HepG2 (cell line): ENCODE results near the gene CDC42SE2. TPM values are rescaled to one million over a fixed set of nuclear protein-coding genes. Genes with fewer than 3 reads are reported as not detected.

Experiments
- ATAC-seq: fragments of 200-7000 bp; cut with Tn5 transposase; 3 replicates; pipeline ENCODE4 v1.9.1; 2020; ENCODE audit warnings: mild to moderate bottlenecking, moderate library complexity
- BruUV-seq: library from RNA; stranded (reverse); fragments of 400-500 nt; replicated peaks from 2 replicates; lab custom pipeline; 2021; lab: Mats Ljungman, UMichigan
- CTCF ChIA-PET: fragments of 300-600 bp; formaldehyde crosslinking; extraction: SDS; loops from one replicate; lab custom pipeline; 2021; ENCODE audit warnings: low total read pairs, inconsistent platforms, low intra/inter-chr PET ratio; lab: Yijun Ruan, JAX
- POLR2A ChIA-PET: fragments of 350-600 bp; sonication (Branson Sonifier 250); formaldehyde crosslinking; loops from one replicate; lab custom pipeline; 2020; ENCODE audit warnings: antibody characterized with exemption, inconsistent platforms; lab: Yijun Ruan, JAX
- DNase-seq: peaks from one replicate; pipeline ENCODE4 v3.0.0-alpha.2; 2015; ENCODE audit warnings: low spot score
- FAIRE-seq: peaks from 3 replicates; lab custom pipeline; 2011; peaks lifted over from hg19 to GRCh38; lab: Jason Lieb, UNC
- H2AFZ ChIP-seq: one replicate; pipeline ENCODE4 v1.6.1; 2011; ENCODE audit warnings: low read length, inconsistent platforms
- H3K27ac ChIP-seq: fragments of 300-600 bp; 3 replicates; pipeline ENCODE4 v1.8.0; 2011; ENCODE audit warnings: mixed run types, mild to moderate bottlenecking, mixed read lengths, low read length, inconsistent platforms; ENCODE audit not compliant: insufficient read depth; ENCODE audit errors: extremely low read length
- H3K27me3 ChIP-seq, 2 experiments: fragments of 200-600 bp in 1 of 2; 2 replicates in 1 of 2; 3 replicates in 1 of 2; pipeline versions ENCODE4 v1.6.0 to v1.8.0; 2011; ENCODE audit warnings: low read length in 2 of 2, mild to moderate bottlenecking in 2 of 2, moderate library complexity in 2 of 2, inconsistent platforms in 1 of 2; ENCODE audit not compliant: insufficient read depth in 2 of 2, control insufficient read depth in 1 of 2
- H3K36me3 ChIP-seq, 2 experiments: fragments of 200-600 bp in 1 of 2; replicated peaks in 1 of 2; 2 replicates in 1 of 2; 3 replicates in 1 of 2; pipeline versions ENCODE4 v1.5.1 to v1.8.0; 2011; ENCODE audit warnings: low read length in 2 of 2, inconsistent platforms in 1 of 2; ENCODE audit not compliant: insufficient read depth in 2 of 2, control insufficient read depth in 1 of 2
- H3K4me1 ChIP-seq: 2 replicates; pipeline ENCODE4 v1.5.1; 2012; ENCODE audit warnings: low read length, inconsistent platforms; ENCODE audit not compliant: insufficient read depth
- H3K4me2 ChIP-seq: 2 replicates; pipeline ENCODE4 v1.6.0; 2011; ENCODE audit warnings: low read depth, low read length, inconsistent platforms
- H3K4me3 ChIP-seq, 3 experiments: fragments of 200-600 bp in 1 of 3; sonication (generic), shearing (Covaris generic) in 1 of 3; replicated peaks in 1 of 3; 2 replicates each; pipeline ENCODE4 v1.5.1; 2011 to 2016; ENCODE audit warnings: low read length in 3 of 3, inconsistent platforms in 2 of 3, low read depth in 2 of 3, mild to moderate bottlenecking in 2 of 3, control low read depth in 1 of 3, mixed read lengths in 1 of 3; ENCODE audit not compliant: insufficient read depth in 1 of 3
- H3K79me2 ChIP-seq: one replicate; pipeline ENCODE4 v1.6.1; 2011; ENCODE audit warnings: low read length, inconsistent platforms; ENCODE audit not compliant: insufficient read depth
- H3K9ac ChIP-seq: 2 replicates; pipeline ENCODE4 v1.6.0; 2011; ENCODE audit warnings: mild to moderate bottlenecking, low read depth, low read length, inconsistent platforms; ENCODE audit not compliant: insufficient read depth
- H3K9me3 ChIP-seq: 2 replicates; pipeline ENCODE4 v1.5.1; 2012; ENCODE audit warnings: mild to moderate bottlenecking, low read length
- H4K20me1 ChIP-seq: 2 replicates; pipeline ENCODE4 v1.6.0; 2011; ENCODE audit warnings: inconsistent platforms, mild to moderate bottlenecking, low read length, moderate library complexity; ENCODE audit not compliant: insufficient read depth
- HMGA1 ChIP-seq: sonication (generic); formaldehyde crosslinking; conservative IDR thresholded peaks from 2 replicates; pipeline ENCODE4 v1.4.0; 2020; ENCODE audit warnings: missing genetic modification reagents
- NCOA1 ChIP-seq: sonication (generic); formaldehyde crosslinking; IDR thresholded peaks from 2 replicates; pipeline ENCODE4 v1.9.0; 2021; ENCODE audit warnings: missing genetic modification reagents
- NCOA5 ChIP-seq: sonication (generic); formaldehyde crosslinking; IDR thresholded peaks from 2 replicates; pipeline ENCODE4 v1.4.0; 2020; ENCODE audit warnings: missing genetic modification reagents
- TBL1XR1 ChIP-seq: fragments of 150-350 bp; IDR thresholded peaks from 2 replicates; pipeline ENCODE4 v1.6.1; 2014; ENCODE audit warnings: borderline replicate concordance, low read length; ENCODE audit not compliant: partially characterized antibody
- TEAD2 ChIP-seq: sonication (generic); formaldehyde crosslinking; IDR thresholded peaks from 2 replicates; pipeline ENCODE4 v1.9.0; 2021; ENCODE audit warnings: missing genetic modification reagents
- TEAD3 ChIP-seq: optimal IDR thresholded peaks from 2 replicates; pipeline ENCODE3; 2016; ENCODE audit warnings: borderline replicate concordance
- ZNF160 ChIP-seq: sonication (generic); formaldehyde crosslinking; IDR thresholded peaks from 2 replicates; pipeline ENCODE4 v1.8.0; 2022; ENCODE audit warnings: mild to moderate bottlenecking, inconsistent platforms, missing genetic modification reagents
- WGBS: methylation state at CpG from one replicate; pipeline ENCODE4 v1.1.6; 2017; ENCODE audit warnings: low lambda C conversion rate; 5-methylcytosine and 5-hydroxymethylcytosine counted together
- in situ Hi-C: cut with HindIII; loops from 2 replicates; pipeline ENCODE4 v1.10.0; 2017; ENCODE audit warnings: low pct_unique_long_range_greater_than_20kb; ENCODE audit not compliant: extremely low pct_ligation_motif_present
- intact Hi-C: fragments of 100-400 bp; cut with micrococcal nuclease; formaldehyde crosslinking; loops from one replicate; pipeline ENCODE4 v1.10.0; 2022; ENCODE audit not compliant: unreplicated experiment
- polyA plus RNA-seq, 8 experiments: library from polyadenylated mRNA; depleted of rRNA in 3 of 8; stranded (reverse) in 7 of 8; unstranded in 1 of 8; fragments of >200 nt; fragmentation: Illumina TruSeq in 4 of 8; extraction: Trizol in 4 of 8; gene quantifications; 2 replicates each; pipeline versions ENCODE4 v1.2.1 to v1.2.3, GENCODE V29; 2011 to 2016; ENCODE audit warnings: low read depth in 4 of 8, missing spikeins in 1 of 8, mixed read lengths in 1 of 8; ENCODE audit not compliant: insufficient read depth in 1 of 8
- total RNA-seq, 5 experiments: library from RNA; depleted of rRNA; stranded (reverse); fragments of >200 nt; fragmentation: Illumina TruSeq; extraction: Trizol; gene quantifications; 2 replicates each; pipeline ENCODE4 v1.2.3, GENCODE V29; 2016; ENCODE audit warnings: low read depth in 1 of 5
- TF ChIP-seq, protein P1 (sequence below), 2 experiments: sonication (generic) in 1 of 2; formaldehyde crosslinking in 1 of 2; IDR thresholded peaks; 2 replicates each; pipeline versions ENCODE4 v1.4.0 to v1.6.1; 2018 to 2020; ENCODE audit warnings: missing genetic modification reagents in 2 of 2, borderline replicate concordance in 1 of 2, low read depth in 1 of 2, mild to moderate bottlenecking in 1 of 2, missing biosample characterization in 1 of 2
- TF ChIP-seq, protein P2 (sequence below): sonication (generic); formaldehyde crosslinking; IDR thresholded peaks from 2 replicates; pipeline ENCODE4 v1.8.1; 2023; ENCODE audit warnings: mild to moderate bottlenecking, missing genetic modification reagents
- TF ChIP-seq, protein P3 (sequence below): sonication (generic); formaldehyde crosslinking; conservative IDR thresholded peaks from 2 replicates; pipeline ENCODE4 v1.8.0; 2022; ENCODE audit warnings: missing genetic modification reagents

Gene CDC42SE2
- total and polyA plus RNA-seq, 2 of the 13 experiments (the other 11 are each of a cell fraction or from before 2014, with no cell fraction given): 19.6 to 25.0 TPM

DNA sequence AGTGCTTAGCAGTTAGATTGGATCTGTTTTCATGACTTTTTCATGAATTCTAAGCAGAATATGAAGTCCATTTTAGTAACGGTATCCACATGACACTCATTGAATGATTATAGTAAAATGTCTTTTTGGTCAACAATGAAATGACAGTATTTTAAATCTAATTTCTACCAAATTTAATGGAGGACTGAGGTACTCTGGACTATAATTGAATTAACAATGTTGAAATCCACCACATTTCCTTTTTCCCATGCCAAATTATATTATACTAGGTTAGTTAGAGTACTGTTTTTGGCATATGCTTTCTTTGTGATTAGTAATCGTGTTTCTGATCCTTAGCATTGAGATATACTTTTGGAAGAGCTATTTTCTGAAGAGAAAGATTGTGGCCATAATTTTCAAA lies 40.6 kb downstream of the CDC42SE2 start:
- Histone ChIP-seq H3K9ac (no peak overlapping the region), H3K27ac (no peak overlapping the region), H3K27me3 (no peaks in the 10 kb centered on the region), H3K36me3 (no peaks in the 10 kb centered on the region), H3K79me2 (peaks cover 50% of the 10 kb centered on the region), H3K4me1 (no peaks in the 10 kb centered on the region), H3K4me3 (no peak overlapping the region), H4K20me1 (peaks cover 5% of the 10 kb centered on the region; the same call in 1 of the 2 replicates), H3K4me2 (no peak overlapping the region), H2AFZ (no peak overlapping the region), H3K9me3 (peaks cover 5% of the 10 kb centered on the region; the same call in 1 of the 2 replicates)
- intact Hi-C loops: no loop called here
- DNase-seq (no peak), ATAC-seq (no peak), FAIRE-seq (no peak)
- no TSS peak for BruUV-seq
- POLR2A ChIA-PET: no interaction called here
- CTCF ChIA-PET: no interaction called here
- in situ Hi-C loops: no loop called here
- no peak for TF ChIP-seq TEAD2 (CRISPR knock-in tag)
- no peak for TF ChIP-seq ZNF160 (CRISPR knock-in tag)
- TF ChIP-seq, protein P1, sequence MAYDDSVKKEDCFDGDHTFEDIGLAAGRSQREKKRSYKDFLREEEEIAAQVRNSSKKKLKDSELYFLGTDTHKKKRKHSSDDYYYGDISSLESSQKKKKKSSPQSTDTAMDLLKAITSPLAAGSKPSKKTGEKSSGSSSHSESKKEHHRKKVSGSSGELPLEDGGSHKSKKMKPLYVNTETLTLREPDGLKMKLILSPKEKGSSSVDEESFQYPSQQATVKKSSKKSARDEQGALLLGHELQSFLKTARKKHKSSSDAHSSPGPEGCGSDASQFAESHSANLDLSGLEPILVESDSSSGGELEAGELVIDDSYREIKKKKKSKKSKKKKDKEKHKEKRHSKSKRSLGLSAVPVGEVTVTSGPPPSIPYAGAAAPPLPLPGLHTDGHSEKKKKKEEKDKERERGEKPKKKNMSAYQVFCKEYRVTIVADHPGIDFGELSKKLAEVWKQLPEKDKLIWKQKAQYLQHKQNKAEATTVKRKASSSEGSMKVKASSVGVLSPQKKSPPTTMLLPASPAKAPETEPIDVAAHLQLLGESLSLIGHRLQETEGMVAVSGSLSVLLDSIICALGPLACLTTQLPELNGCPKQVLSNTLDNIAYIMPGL (CRISPR knock-in tag; IDR thresholded peaks at IDR 0.05; ENCODE audit: borderline replicate concordance in 1 of 2, low read depth in 1 of 2): no peak
- TF ChIP-seq TEAD3 (CRISPR knock-in tag): no peak
- no peak for TF ChIP-seq NCOA1 (CRISPR knock-in tag)
- TF ChIP-seq HMGA1: no peak
- no peak for TF ChIP-seq NCOA5 (CRISPR knock-in tag)
- TF ChIP-seq, protein P2, sequence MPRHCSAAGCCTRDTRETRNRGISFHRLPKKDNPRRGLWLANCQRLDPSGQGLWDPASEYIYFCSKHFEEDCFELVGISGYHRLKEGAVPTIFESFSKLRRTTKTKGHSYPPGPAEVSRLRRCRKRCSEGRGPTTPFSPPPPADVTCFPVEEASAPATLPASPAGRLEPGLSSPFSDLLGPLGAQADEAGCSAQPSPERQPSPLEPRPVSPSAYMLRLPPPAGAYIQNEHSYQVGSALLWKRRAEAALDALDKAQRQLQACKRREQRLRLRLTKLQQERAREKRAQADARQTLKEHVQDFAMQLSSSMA (CRISPR knock-in tag): no peak
- TF ChIP-seq TBL1XR1: no peak
- TF ChIP-seq, protein P3, sequence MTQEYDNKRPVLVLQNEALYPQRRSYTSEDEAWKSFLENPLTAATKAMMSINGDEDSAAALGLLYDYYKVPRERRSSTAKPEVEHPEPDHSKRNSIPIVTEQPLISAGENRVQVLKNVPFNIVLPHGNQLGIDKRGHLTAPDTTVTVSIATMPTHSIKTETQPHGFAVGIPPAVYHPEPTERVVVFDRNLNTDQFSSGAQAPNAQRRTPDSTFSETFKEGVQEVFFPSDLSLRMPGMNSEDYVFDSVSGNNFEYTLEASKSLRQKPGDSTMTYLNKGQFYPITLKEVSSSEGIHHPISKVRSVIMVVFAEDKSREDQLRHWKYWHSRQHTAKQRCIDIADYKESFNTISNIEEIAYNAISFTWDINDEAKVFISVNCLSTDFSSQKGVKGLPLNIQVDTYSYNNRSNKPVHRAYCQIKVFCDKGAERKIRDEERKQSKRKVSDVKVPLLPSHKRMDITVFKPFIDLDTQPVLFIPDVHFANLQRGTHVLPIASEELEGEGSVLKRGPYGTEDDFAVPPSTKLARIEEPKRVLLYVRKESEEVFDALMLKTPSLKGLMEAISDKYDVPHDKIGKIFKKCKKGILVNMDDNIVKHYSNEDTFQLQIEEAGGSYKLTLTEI (CRISPR knock-in tag): no peak
- WGBS: 97% methylated on average over 2 of the region's 2 CpGs
